Left ventricle myocardium inferior (tissue), 1 donor: ENCODE measurements around the gene TRIM69. TPM values are rescaled to one million over a fixed set of nuclear protein-coding genes. Genes with fewer than 3 reads are reported as not detected.

Source experiments
- DNase-seq: peaks from one replicate; pipeline ENCODE4 v3.0.0-alpha.2; 2020
- H3K27ac ChIP-seq: fragments of 200-600 bp; replicated peaks from 2 replicates; pipeline ENCODE4 v1.8.0; 2021
- H3K27me3 ChIP-seq: fragments of 200-600 bp; 2 replicates; pipeline ENCODE4 v1.8.0; 2021; ENCODE audit warnings: low read depth
- H3K36me3 ChIP-seq: fragments of 200-600 bp; 2 replicates; pipeline ENCODE4 v1.8.0; 2021
- H3K4me1 ChIP-seq: fragments of 200-600 bp; 2 replicates; pipeline ENCODE4 v1.8.0; 2021
- H3K4me3 ChIP-seq: fragments of 200-600 bp; 2 replicates; pipeline ENCODE4 v1.8.0; 2021; ENCODE audit warnings: mild to moderate bottlenecking, moderate library complexity
- H3K9me3 ChIP-seq: fragments of 200-600 bp; replicated peaks from 2 replicates; pipeline ENCODE4 v1.8.0; 2021
- CTCF ChIP-seq: fragments of 200-600 bp; IDR thresholded peaks from 2 replicates; pipeline ENCODE4 v1.8.0; 2021; ENCODE audit warnings: antibody characterized with exemption, mild to moderate bottlenecking, borderline replicate concordance
- intact Hi-C: fragments of 100-400 bp; cut with micrococcal nuclease; formaldehyde crosslinking; loops from one replicate; pipeline ENCODE4 v1.11.0; 2022
- total RNA-seq: library from RNA; stranded (reverse); fragmentation: NEBNext Ultra II Directional; extraction: Animal tissue kit (Norgen Biotek cat#: 25700); gene quantifications from one replicate; pipeline ENCODE4 v1.2.1, GENCODE V29; 2021
- donor health status: DM: no; HTN: yes; CAD: no; lungs with severe emphysema.

TRIM69 gene
- total RNA-seq, 1 donor from 2014 or later: 57.6 TPM

GRCh38 chr15:44728576-44729407, 7.5 kb upstream of the TRIM69 start:
- no peak for TF ChIP-seq CTCF
- DNase-seq: peak; percentile 94
- peak overlapping the region; percentile 99 for H3K27ac ChIP-seq
- no peaks in the 10 kb centered on the region for H3K27me3 ChIP-seq
- H3K36me3 ChIP-seq: peaks cover 12% of the 10 kb centered on the region
- peak overlapping the region; percentile 79 for H3K4me3 ChIP-seq
- H3K4me1 ChIP-seq: peaks cover 65% of the 10 kb centered on the region
- no peaks in the 10 kb centered on the region for H3K9me3 ChIP-seq
- intact Hi-C loops: no loop called here

- Histone ChIP-seq H3K9me3 (no peaks in the 10 kb centered on the region), H3K27me3 (no peaks in the 10 kb centered on the region), H3K4me3 (peak overlapping the region; percentile 79), H3K27ac (peak overlapping the region; percentile 99), H3K36me3 (peaks cover 12% of the 10 kb centered on the region), H3K4me1 (peaks cover 67% of the 10 kb centered on the region)
- no peak for TF ChIP-seq CTCF
- intact Hi-C loops: no loop called here
- DNase-seq: no peak
These were observed 6.8 kb upstream of the TRIM69 start for GRCh38 chr15:44729408-44730127.

- H3K4me1 ChIP-seq: peaks cover 45% of the 10 kb centered on the region
- no peak for TF ChIP-seq CTCF
- peaks cover 12% of the 10 kb centered on the region for H3K36me3 ChIP-seq
- no peak overlapping the region for H3K4me3 ChIP-seq
- no peaks in the 10 kb centered on the region for H3K27me3 ChIP-seq
- DNase-seq: no peak
- H3K27ac ChIP-seq: peak overlapping the region; percentile 72
- intact Hi-C loops: loop anchor here (5.0 kb wide), 1 partner anchor 73 kb away; the partner anchor contains the start of gene SPG11
- no peaks in the 10 kb centered on the region for H3K9me3 ChIP-seq
These were observed 1.4 kb upstream of the TRIM69 start for GRCh38 chr15:44734839-44735481.

GRCh38 chr15:44735482-44736180, 697 bp upstream of the TRIM69 start:
- H3K27ac ChIP-seq: peak overlapping the region; percentile 72
- no peak for TF ChIP-seq CTCF
- peak; percentile 34 for DNase-seq

More at GRCh38 chr15:44735482-44736180, 697 bp upstream of the TRIM69 start:
- Histone ChIP-seq H3K27me3 (no peaks in the 10 kb centered on the region), H3K9me3 (no peaks in the 10 kb centered on the region), H3K36me3 (peaks cover 12% of the 10 kb centered on the region), H3K4me1 (peaks cover 38% of the 10 kb centered on the region), H3K4me3 (no peak overlapping the region)
- intact Hi-C loops: loop anchor here (5.0 kb wide), 1 partner anchor 73 kb away; the partner anchor contains the start of gene SPG11
